ENCODE results near the gene SOX6.
"Not testable (repeated sequence)": the region's sequence is repeated elsewhere in the genome, so short reads cannot be mapped to it uniquely, and the experiment has no call there.

DNA sequence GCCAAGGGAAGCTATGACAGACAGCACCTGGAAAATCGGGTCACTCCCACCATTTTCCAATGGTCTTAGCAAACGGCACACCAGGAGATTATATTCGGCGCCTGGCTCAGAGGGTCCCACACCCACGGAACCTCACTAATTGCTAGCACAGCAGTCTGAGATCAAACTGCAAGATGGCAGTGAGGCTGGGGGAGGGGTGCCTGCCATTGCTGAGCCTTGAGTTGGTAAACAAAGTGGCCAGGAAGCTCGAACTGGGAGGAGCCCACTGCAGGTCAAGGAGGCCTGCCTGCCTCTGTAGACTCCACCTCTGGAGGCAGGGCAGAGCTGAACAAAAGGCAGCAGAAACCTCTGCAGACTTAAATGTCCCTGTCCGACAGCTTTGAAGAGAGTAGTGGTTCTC lies 214.7 kb downstream of the SOX6 start:
- TF ChIP-seq EZH2 (IDR thresholded peaks at IDR 0.05; ENCODE audit: low read depth): not testable (repeated sequence)
- TF ChIP-seq, protein P1, sequence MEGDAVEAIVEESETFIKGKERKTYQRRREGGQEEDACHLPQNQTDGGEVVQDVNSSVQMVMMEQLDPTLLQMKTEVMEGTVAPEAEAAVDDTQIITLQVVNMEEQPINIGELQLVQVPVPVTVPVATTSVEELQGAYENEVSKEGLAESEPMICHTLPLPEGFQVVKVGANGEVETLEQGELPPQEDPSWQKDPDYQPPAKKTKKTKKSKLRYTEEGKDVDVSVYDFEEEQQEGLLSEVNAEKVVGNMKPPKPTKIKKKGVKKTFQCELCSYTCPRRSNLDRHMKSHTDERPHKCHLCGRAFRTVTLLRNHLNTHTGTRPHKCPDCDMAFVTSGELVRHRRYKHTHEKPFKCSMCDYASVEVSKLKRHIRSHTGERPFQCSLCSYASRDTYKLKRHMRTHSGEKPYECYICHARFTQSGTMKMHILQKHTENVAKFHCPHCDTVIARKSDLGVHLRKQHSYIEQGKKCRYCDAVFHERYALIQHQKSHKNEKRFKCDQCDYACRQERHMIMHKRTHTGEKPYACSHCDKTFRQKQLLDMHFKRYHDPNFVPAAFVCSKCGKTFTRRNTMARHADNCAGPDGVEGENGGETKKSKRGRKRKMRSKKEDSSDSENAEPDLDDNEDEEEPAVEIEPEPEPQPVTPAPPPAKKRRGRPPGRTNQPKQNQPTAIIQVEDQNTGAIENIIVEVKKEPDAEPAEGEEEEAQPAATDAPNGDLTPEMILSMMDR (conservative IDR thresholded peaks at IDR 0.05): not testable (repeated sequence)
